Hippocampal formation (tissue), 2 donors: ENCODE data around the gene TXLNA.
"Not testable (repeated sequence)": the region's sequence is repeated elsewhere in the genome, so short reads cannot be mapped to it uniquely, and the experiment has no call there.

Experiments used
- DNase-seq, 2 donors: peaks; one replicate each; lab custom pipeline; 2025; lab: John Stamatoyannopoulos, UW

TXLNA gene

GRCh38 chr1:32179443-32180185 lies at the start of gene TXLNA:
TXLNA (plus strand) TSS chr1:32179675; CDS start chr1:32180346, 671 bp downstream.
- peak; percentile 86 to 93 for DNase-seq

GRCh38 chr1:32133950-32134280 lies 45.6 kb upstream of the TXLNA start:
- not testable (repeated sequence) for DNase-seq

- DNase-seq, result no peak
Observed at GRCh38 chr1:32137111-32137510, 42.4 kb upstream of the TXLNA start.

- no peak for DNase-seq
Observed at GRCh38 chr1:32138965-32139364, 40.5 kb upstream of the TXLNA start.

- no peak for DNase-seq
Observed at GRCh38 chr1:32142446-32143301, 36.8 kb upstream of the TXLNA start.

GRCh38 chr1:32143302-32143695 lies 36.2 kb upstream of the TXLNA start:
- not testable (repeated sequence) for DNase-seq

GRCh38 chr1:32144033-32144432 lies 35.4 kb upstream of the TXLNA start:
- DNase-seq, result no peak

GRCh38 chr1:32147799-32148198 lies 31.7 kb upstream of the TXLNA start:
- not testable (repeated sequence) for DNase-seq

- DNase-seq, result no peak
Observed at GRCh38 chr1:32150847-32151246, 28.6 kb upstream of the TXLNA start.

- DNase-seq, result no peak
Observed at GRCh38 chr1:32151319-32151787, 28.1 kb upstream of the TXLNA start.

- no peak for DNase-seq
Observed at GRCh38 chr1:32159189-32159588, 20.3 kb upstream of the TXLNA start.

- no peak for DNase-seq
Observed at GRCh38 chr1:32163405-32163804, 16.1 kb upstream of the TXLNA start.

- not testable (repeated sequence) for DNase-seq
Observed at GRCh38 chr1:32165633-32166032, 13.8 kb upstream of the TXLNA start.

GRCh38 chr1:32170991-32171390 lies 8.5 kb upstream of the TXLNA start:
- no peak for DNase-seq

GRCh38 chr1:32172621-32173245 lies 6.7 kb upstream of the TXLNA start:
- DNase-seq, result no peak

- DNase-seq, result no peak
Observed at GRCh38 chr1:32178380-32179192, 889 bp upstream of the TXLNA start.

GRCh38 chr1:32179193-32179442 lies 357 bp upstream of the TXLNA start:
- DNase-seq, result no peak

GRCh38 chr1:32180186-32181060 lies 948 bp downstream of the TXLNA start:
- DNase-seq, result peak in 1 of 2 donors; percentile 31

- DNase-seq, result no peak
Observed at GRCh38 chr1:32181065-32181464, 1.6 kb downstream of the TXLNA start.

GRCh38 chr1:32181563-32181962 lies 2.1 kb downstream of the TXLNA start:
- no peak for DNase-seq

GRCh38 chr1:32182060-32182459 lies 2.6 kb downstream of the TXLNA start:
- DNase-seq, result no peak
